Inflammatory macrophage treated with lipopolysaccharide for 4 hours (primary cell): ENCODE measurements around the gene PDIA5.
A peak's percentile ranks its signal among the peaks of the same experiment; 100 is the strongest.

Experiments
- DNase-seq: peaks from one replicate; pipeline ENCODE4 v3.0.0-alpha.2; 2020

The PDIA5 gene

GRCh38 chr3:123188058-123188457 lies 121.2 kb downstream of the PDIA5 start:
- DNase-seq, result no peak

DNA sequence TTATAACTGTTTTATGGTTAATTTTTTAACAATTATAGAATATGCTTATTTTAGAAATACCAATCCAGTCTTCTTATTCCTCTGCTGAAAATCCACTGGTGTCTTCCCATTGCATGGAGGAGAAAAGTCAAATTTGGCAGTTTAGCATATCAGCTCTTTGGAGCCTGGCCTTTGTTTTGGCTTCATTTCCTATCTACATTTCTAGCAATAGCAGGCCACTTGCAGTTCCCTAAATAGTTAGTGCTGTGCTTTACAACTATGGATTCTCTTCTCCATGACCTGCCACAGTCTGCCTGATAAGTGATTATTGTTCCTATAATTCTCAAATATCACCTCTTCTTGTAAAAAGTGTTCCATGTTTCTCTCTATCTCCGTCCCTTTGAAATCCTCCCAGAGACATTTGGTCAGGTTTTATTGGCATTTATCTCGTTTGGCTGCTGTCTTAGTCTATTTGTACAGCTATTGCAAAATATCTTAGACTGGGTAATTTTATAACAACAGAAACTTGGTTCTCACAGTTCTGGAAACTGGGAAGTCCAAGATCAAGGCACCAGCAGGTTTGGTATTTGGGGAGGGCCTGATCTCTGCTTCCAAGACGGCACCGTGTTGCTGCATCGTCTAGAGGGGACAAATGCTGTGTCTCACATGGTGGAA lies 126.8 kb downstream of the PDIA5 start:
- DNase-seq, result no peak

DNA sequence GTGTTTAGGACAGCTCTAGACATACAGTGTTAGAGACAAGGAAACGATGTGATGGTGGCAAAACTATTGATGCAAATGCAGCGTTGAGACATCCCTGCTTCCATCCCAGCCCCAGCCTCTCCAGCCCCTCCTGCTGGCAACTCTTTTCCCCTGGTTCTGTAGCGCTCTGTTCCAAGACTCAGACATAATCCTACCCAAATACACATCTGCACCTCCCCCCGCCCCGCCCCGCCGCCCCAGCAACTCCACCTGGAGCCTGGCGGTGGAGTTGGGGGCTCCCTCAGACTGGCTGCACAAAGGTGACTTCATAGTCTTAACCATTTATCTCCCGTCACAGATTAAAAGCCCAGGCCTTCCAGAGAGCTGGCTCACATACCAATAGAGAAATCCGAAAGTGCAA lies 127.7 kb downstream of the PDIA5 start:
- peak; percentile 9 for DNase-seq

DNA sequence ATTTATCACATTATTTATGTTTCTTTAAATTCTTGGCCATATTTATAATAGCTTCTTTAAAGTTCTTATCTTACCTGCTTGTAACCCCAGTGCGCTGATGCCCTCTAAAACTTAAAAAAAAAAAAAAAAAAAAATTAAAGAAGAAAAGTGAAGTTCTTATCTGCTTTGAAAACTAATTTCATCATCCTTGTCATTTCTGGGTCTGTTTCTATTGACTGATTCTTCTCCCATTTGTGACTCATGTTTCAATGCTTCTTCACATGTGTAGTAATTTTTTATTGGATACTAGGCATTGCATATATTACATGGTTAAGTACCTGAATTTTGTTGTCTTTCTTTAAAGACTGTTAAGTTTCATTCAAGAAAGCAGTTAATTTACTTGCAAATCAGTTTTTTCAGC lies 131.5 kb downstream of the PDIA5 start:
- DNase-seq, result no peak

- no peak for DNase-seq
These were observed 134.4 kb downstream of the PDIA5 start for GRCh38 chr3:123201223-123201556.

DNA sequence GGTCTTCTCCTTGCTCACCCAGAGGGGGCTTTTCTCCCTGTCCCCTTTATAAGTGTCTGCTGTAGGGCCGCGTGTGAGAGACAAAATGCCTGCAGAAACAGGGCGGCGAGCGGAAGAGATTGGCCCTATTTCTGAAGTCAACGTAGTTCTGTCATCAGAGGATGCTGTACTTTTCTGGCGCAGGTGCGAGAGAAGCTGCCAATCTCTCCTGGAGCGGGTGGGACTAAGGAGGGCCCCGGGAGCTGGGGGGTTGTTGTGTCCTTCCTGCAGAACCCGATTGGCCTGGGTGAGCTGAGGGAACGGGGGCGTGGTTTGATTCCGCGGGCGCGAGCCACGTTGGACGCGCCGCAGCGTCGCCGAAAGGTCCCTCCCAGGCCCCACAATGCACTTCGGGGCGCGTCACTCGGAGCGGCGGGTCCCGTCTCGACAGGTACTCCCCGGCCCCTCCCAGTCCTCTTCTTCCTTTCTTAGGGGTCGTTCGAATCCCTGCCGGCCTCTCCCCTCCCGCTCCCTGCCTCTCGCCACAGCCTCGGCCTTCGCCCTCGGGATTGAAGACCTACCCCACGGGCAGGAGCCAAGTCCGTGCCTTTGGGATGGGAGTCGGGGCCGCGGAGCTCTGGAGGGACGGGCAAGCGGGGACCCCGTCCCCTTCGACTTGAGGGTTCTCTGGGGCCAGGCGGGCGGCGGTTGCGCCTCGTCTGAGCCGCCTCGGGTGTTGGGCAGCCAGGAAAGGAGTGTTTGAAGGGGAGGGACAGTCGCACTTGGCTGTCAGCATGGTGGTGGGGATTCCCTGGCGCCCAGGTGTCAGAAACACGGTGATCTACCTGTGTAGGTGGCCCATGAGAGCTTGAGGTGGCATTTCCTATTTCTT lies 135.0 kb downstream of the PDIA5 start, which contains the start of gene SEC22A:
Gene SEC22A (plus strand): TSS at position 387 of the 871 bp plus-strand sequence. CDS start 7,275 bp downstream, outside the sequence.
- peak; percentile 89 for DNase-seq

DNA sequence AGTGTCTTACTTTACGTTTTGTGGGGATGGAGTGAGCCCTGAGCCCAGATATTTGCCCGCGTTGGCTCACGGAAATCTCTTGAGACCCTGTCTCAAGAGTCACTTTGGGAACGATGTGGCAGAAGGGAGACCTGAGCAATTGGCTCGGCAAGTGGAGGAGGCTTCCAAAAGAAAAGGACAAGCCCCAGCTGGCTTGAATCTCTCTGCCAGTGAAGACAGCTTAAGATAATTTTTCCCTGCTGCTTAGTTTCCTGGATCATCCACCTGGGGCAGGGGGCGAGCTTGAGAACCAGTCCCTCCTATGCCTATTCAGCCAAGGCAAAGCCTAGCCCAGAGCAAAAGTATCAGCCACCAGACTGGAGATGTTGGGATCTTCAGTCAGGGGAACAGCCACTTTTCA lies 135.6 kb downstream of the PDIA5 start:
- DNase-seq, result no peak
